ENCODE data around the gene PHACTR2. TPM values are rescaled to one million over a fixed set of nuclear protein-coding genes. Genes with fewer than 3 reads are reported as not detected.
A peak's percentile ranks its signal among the peaks of the same experiment; 100 is the strongest.
"Not testable (repeated sequence)": the region's sequence is repeated elsewhere in the genome, so short reads cannot be mapped to it uniquely, and the experiment has no call there.

PHACTR2 gene
- 10 to 100 TPM; 13.5 to 14.6 TPM for total RNA-seq

DNA sequence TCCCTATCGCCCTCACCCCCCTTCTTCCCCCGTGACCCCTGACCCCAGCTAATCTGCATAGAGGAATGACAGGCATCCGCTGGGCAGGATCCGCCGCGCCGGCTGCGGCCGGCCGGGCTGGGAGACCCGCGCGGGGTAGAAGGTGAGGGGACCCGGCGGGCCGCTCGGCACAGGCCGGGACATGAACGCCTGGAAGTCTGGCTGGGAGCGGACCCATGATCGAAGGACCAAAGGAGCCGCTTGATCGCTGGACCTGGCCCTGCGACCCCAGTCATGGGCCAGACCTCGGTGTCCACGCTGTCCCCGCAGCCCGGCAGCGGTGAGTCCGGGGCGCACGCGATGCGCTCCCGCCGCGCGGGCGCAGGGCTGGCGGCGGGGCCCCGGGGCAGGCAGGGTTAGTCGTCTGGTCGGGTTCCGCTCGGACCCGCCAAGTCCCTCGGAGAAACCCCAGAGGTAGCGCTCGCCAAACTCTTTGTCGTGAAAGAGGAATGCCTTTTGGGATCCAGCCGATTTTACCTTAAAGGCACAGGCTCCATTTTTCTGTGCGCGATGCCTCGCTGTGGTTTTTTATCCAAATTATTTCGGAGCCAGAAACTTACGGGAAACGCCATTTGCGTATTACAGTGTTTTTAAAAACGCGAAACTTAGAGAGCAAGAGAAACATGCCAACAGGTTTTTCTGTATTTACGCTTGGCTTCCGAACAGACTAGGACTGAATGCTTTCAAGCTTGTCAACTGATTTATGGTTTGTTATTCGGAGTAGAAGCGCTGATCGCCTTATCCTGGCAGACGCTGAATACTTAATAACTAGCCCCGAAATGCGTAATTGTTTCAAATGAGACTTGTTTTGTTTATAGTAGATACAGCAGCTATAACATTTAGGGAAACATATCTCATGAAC is at the start of gene PHACTR2:
Gene PHACTR2, plus strand, starts transcription at position 75 of the 901 bp plus-strand sequence. Its CDS starts 199 bp downstream, at position 274.
- POLR2A ChIA-PET, result interaction anchor here (1.2 kb wide), 1 partner anchor 38 kb away, joined by 3 read pairs; no protein-coding TSS in a partner anchor
- Mint-ChIP-seq H3K27me3 (peaks cover 28% of the 10 kb centered on the region), H3K4me1 (ENCODE audit: low read depth) (peaks cover 14% of the 10 kb centered on the region), H3K4me3 (peak within 1 kb of the TSS; percentile 77), H3K36me3 (ENCODE audit: low read depth) (peaks cover 6% of the 10 kb centered on the region), H3K9me3 (peaks cover 10% of the 10 kb centered on the region), H3K27ac (peak within 1 kb of the TSS; percentile 46)
- TF ChIP-seq CTCF (IDR thresholded peaks at IDR 0.05), result no peak
- peak; percentile 66 for DNase-seq
- CTCF ChIA-PET, result no interaction called here
- intact Hi-C loops (cut with micrococcal nuclease), result no loop called here
- ATAC-seq, result peak; percentile 89

GRCh38 chr6:143629104-143630080 is 48.4 kb upstream of the PHACTR2 start:
- no peak for TF ChIP-seq CTCF (IDR thresholded peaks at IDR 0.05)
- peaks cover 31% of the 10 kb centered on the region for H3K4me1 Mint-ChIP-seq (ENCODE audit: low read depth)
- CTCF ChIA-PET, result no interaction called here
- H3K9me3 Mint-ChIP-seq, result no peaks in the 10 kb centered on the region
- H3K27ac Mint-ChIP-seq, result peak overlapping the region; percentile 6
- no peak overlapping the region for H3K4me3 Mint-ChIP-seq
- H3K27me3 Mint-ChIP-seq, result no peaks in the 10 kb centered on the region
- ATAC-seq (peak; percentile 80), DNase-seq (no peak)
- peaks cover 1% of the 10 kb centered on the region for H3K36me3 Mint-ChIP-seq (ENCODE audit: low read depth)
- POLR2A ChIA-PET, result interaction anchor here (0.5 to 1.7 kb wide), 2 partner anchors 9 to 41 kb away, joined by 3 read pairs; no protein-coding TSS in a partner anchor
- intact Hi-C loops (cut with micrococcal nuclease), result no loop called here

GRCh38 chr6:143631196-143631595 is 46.6 kb upstream of the PHACTR2 start:
- intact Hi-C loops (cut with micrococcal nuclease); DNase-seq; H3K9me3 Mint-ChIP-seq; H3K36me3 Mint-ChIP-seq (ENCODE audit: low read depth); ATAC-seq; H3K27ac Mint-ChIP-seq; H3K27me3 Mint-ChIP-seq; H3K4me3 Mint-ChIP-seq; CTCF ChIA-PET: not testable (repeated sequence)
- H3K4me1 Mint-ChIP-seq (ENCODE audit: low read depth), result peaks cover 23% of the 10 kb centered on the region
- POLR2A ChIA-PET, result interaction anchor here (1.7 kb wide), 1 partner anchor 11 kb away, joined by 3 read pairs; no protein-coding TSS in a partner anchor

- DNase-seq (no peak), ATAC-seq (no peak)
- H3K4me1 Mint-ChIP-seq (ENCODE audit: low read depth), result peaks cover 21% of the 10 kb centered on the region
- H3K36me3 Mint-ChIP-seq (ENCODE audit: low read depth), result peaks cover 1% of the 10 kb centered on the region
- ChIA-PET CTCF (no interaction called here), POLR2A (no interaction called here)
- no peaks in the 10 kb centered on the region for H3K9me3 Mint-ChIP-seq
- intact Hi-C loops (cut with micrococcal nuclease), result no loop called here
- no peak overlapping the region for H3K4me3 Mint-ChIP-seq
- TF ChIP-seq CTCF (IDR thresholded peaks at IDR 0.05), result no peak
- H3K27me3 Mint-ChIP-seq, result no peaks in the 10 kb centered on the region
- H3K27ac Mint-ChIP-seq, result no peak overlapping the region
Observed at GRCh38 chr6:143632894-143633293, 44.9 kb upstream of the PHACTR2 start.

DNA sequence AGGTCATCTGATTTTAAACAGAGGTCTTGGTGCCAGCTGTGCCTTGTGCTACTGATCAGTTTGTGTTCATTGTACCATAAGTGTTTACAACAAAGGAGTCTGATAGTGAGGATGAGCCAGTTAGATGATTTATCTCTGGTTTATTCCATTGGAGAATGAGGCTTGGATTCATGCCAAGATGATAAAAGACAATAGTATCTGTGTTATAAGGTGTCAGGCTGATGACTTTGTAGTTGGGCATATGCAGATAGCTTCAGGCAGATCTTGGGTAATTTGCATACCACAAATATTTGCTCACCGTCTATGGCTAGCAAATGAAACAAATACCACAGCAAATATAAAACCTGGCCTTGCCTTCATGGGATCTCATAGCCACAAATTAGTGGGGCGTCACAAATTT is 43.3 kb upstream of the PHACTR2 start:
- DNase-seq, result no peak
- H3K4me3 Mint-ChIP-seq, result no peak overlapping the region
- H3K4me1 Mint-ChIP-seq (ENCODE audit: low read depth), result peaks cover 8% of the 10 kb centered on the region
- ChIA-PET CTCF (interaction anchor here (1.2 kb wide), 1 partner anchor 12 kb away, joined by 3 read pairs; no protein-coding TSS in a partner anchor), POLR2A (no interaction called here)
- ATAC-seq, result no peak
- H3K36me3 Mint-ChIP-seq (ENCODE audit: low read depth), result peaks cover under 1% of the 10 kb centered on the region
- intact Hi-C loops (cut with micrococcal nuclease), result no loop called here
- no peaks in the 10 kb centered on the region for H3K27me3 Mint-ChIP-seq
- TF ChIP-seq CTCF (IDR thresholded peaks at IDR 0.05), result no peak
- no peaks in the 10 kb centered on the region for H3K9me3 Mint-ChIP-seq
- H3K27ac Mint-ChIP-seq, result no peak overlapping the region

All from activated CD8-positive, alpha-beta T cell treated with anti-CD3 and anti-CD28 coated beads for 36 hours (primary cell).